GM13976 (cell line): ENCODE data around the gene BET1.

ENCODE experiments used
- DNase-seq: peaks from one replicate; pipeline ENCODE4 v3.0.0; 2012; ENCODE audit warnings: low spot score
- in situ Hi-C: fragments of 300-500 bp; cut with MboI; formaldehyde crosslinking; loops from one replicate; pipeline ENCODE4 v1.12.0; 2022; ENCODE audit warnings: low sequenced_read_pairs, mixed read lengths, inconsistent platforms; ENCODE audit not compliant: unreplicated experiment
- TF ChIP-seq, protein P1 (sequence below): IDR thresholded peaks from 2 replicates; pipeline ENCODE4 v1.5.1; 2012; ENCODE audit warnings: borderline replicate concordance, mild to moderate bottlenecking; ENCODE audit not compliant: insufficient read depth; ENCODE audit errors: extremely low read depth, missing control alignments, control extremely low read depth

Gene BET1

DNA sequence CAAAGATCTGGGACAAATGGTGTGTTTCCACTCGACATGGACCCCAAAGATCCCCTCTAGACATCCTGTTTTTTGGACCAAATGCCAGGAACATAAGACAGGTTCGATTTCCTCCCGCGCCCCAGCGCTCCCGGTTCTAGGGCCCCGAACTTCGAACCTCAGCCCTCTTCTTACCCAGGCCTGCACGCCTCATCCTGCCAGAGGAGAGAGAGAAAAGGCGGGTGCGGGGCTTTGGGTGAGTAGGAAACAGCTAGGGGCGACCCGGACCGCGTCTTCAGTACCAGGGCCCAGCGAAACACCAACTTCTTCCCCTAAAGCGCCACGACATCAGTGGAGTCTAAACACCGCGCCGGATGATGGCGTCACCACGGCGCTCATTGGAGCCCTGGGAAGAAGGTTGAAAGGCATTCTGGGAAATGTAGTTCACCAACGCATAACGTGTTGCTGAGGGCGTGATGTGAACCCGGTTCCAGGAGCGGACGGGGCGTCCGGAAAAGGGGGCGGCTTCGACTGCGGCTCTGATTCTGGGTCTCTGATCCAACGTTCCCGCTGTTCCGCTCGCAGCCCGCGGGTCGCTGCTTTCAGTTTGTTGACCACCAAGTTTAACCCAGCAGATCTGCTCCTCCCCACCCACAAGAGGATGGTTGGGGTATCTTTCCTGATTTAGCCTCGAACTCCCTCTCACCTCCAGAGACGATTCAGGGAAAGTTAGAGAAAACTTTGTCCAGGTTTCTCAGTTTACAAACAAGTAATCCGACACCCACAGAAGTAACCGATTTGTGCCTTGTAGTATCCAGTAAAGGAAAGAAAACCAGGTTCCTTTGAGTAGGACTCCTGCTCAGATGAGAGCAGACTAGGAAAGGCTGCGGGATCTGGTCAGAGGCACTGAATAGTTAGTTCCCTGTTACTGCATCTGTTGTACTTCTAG, at the start of gene BET1:
TSS of gene BET1 (minus strand) at position 332 of the 928 bp plus-strand sequence. CDS start at position 193, 139 bp downstream.
- TF ChIP-seq, protein P1, sequence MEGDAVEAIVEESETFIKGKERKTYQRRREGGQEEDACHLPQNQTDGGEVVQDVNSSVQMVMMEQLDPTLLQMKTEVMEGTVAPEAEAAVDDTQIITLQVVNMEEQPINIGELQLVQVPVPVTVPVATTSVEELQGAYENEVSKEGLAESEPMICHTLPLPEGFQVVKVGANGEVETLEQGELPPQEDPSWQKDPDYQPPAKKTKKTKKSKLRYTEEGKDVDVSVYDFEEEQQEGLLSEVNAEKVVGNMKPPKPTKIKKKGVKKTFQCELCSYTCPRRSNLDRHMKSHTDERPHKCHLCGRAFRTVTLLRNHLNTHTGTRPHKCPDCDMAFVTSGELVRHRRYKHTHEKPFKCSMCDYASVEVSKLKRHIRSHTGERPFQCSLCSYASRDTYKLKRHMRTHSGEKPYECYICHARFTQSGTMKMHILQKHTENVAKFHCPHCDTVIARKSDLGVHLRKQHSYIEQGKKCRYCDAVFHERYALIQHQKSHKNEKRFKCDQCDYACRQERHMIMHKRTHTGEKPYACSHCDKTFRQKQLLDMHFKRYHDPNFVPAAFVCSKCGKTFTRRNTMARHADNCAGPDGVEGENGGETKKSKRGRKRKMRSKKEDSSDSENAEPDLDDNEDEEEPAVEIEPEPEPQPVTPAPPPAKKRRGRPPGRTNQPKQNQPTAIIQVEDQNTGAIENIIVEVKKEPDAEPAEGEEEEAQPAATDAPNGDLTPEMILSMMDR = no peak
- in situ Hi-C loops = no loop called here

DNA sequence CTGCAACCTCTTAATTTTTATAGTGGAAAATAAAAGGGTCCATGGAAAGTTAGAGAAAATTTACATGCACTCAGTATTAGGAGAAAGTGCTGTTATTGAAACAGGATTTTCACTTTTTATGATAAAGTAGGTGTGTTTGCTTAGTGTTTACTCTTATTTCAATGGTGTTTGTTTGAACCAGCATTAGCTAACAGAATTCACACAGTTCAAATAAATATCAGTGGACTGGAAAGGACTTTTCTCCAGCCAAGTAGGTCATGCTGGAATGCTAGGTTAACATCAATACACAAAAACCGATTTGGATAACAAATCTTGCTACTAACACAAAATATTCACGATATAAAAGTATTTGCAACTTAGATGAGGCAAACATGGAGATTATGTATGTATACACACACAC, 49.4 kb upstream of the BET1 start:
- in situ Hi-C loops = no loop called here
- DNase-seq = no peak
- TF ChIP-seq, protein P1 = no peak

More for the DNA sequence above, at the start of gene BET1:
- peak; percentile 92 for DNase-seq

DNA sequence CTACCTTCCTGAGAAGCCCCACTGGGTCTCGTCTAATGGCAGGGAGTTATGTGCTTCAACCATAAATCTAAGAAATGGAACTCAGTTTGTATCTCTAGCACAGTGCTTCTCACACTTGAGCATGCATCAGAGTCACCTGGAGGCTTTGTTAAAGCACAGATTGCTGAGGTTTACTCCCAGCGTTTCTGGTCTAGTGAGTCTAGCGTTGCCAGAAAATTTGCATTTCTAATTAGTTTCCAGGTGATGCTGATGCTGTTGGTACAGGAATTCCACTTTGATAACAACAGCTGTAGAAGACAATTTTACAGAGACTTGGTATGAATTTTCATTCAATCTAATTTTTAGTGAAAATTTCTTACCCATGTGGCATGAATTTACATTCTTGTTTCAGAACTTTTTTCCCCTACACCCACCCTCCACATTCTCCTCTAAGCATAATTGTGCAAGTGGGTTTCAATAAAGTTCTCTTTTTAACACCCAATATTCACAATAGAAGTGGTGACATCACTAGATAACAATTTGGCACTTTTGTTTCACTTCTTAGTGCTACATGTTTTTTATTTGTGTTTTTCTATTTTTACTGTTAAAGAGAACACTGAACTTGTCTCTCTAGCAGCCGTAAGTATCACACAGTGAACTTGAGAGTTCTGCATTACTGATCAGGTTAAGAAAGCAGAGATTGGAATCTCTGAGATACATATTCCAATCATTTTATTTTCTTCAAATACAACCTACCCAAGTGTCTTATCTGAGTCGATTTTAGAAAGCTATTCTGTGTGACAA, 48.4 kb upstream of the BET1 start:
- DNase-seq = no peak
- in situ Hi-C loops = no loop called here
- TF ChIP-seq, protein P1 = no peak

GRCh38 chr7:94050046-94050445, 45.9 kb upstream of the BET1 start:
- DNase-seq = no peak
- TF ChIP-seq, protein P1 = no peak
- in situ Hi-C loops = no loop called here

- TF ChIP-seq, protein P1 = no peak
- in situ Hi-C loops = no loop called here
- no peak for DNase-seq
These were observed 45.5 kb upstream of the BET1 start for GRCh38 chr7:94049615-94050014.

GRCh38 chr7:94048755-94049154, 44.6 kb upstream of the BET1 start:
- in situ Hi-C loops = no loop called here
- no peak for DNase-seq
- TF ChIP-seq, protein P1 = no peak
